Stomach (tissue), 4 donors: ENCODE results near the gene GRAMD4.

ENCODE experiments used
- CTCF ChIP-seq, 7 experiments: fragments of 450-650 bp in 4 of 7; fragments of 200-600 bp in 3 of 7; sonication (generic) in 3 of 7; IDR thresholded peaks; one replicate each; pipeline ENCODE4 v1.5.1; 2016 to 2019; ENCODE audit warnings: antibody characterized with exemption in 7 of 7, control low read depth in 2 of 7, mild to moderate bottlenecking in 1 of 7
- POLR2A ChIP-seq, 4 donors: fragments of 450-650 bp; IDR thresholded peaks; one replicate each; pipeline ENCODE4 v1.6.1; 2016; ENCODE audit warnings: antibody characterized with exemption in 4 of 4, control low read depth in 2 of 4, mild to moderate bottlenecking in 1 of 4, moderate library complexity in 1 of 4

GRCh38 chr22:46631113-46631512, 10.9 kb downstream of the GRAMD4 start:
- TF ChIP-seq CTCF (IDR thresholded peaks at IDR 0.05) (no peak), POLR2A (IDR thresholded peaks at IDR 0.05) (no peak)
